DMS114 treated with DMSO at 0.1 percent for 48 hours (cell line): Measurements from ENCODE around the gene CAST.
"Not testable (repeated sequence)": the region's sequence is repeated elsewhere in the genome, so short reads cannot be mapped to it uniquely, and the experiment has no call there.

Experiments
- DNase-seq: peaks from one replicate; lab custom pipeline; 2025; ENCODE audit not compliant: unreplicated experiment; lab: John Stamatoyannopoulos, UW

Gene CAST

DNA sequence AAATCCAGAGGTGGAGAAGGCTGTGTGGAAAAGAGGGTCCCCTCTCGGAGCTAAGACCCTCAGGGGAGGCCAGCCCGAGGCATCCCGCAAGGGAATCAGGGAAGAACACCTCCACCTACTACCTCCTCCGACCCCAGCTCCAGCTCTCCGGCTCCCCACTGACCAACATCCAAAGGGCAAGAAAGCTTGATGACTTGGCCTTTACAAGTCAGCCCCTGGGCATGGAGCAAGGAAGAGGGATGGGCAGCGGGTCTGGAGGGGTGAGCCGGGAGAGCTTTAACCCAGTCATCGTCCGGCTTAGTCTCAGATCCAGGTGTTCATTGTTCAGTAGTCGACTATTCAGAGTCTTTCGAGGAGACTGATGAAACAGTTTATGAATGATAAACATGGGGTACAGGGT, 113.5 kb downstream of the CAST start:
- no peak for DNase-seq

GRCh38 chr5:96776621-96777020, 114.4 kb downstream of the CAST start:
- no peak for DNase-seq

GRCh38 chr5:96778409-96778808, 116.2 kb downstream of the CAST start:
- no peak for DNase-seq

DNA sequence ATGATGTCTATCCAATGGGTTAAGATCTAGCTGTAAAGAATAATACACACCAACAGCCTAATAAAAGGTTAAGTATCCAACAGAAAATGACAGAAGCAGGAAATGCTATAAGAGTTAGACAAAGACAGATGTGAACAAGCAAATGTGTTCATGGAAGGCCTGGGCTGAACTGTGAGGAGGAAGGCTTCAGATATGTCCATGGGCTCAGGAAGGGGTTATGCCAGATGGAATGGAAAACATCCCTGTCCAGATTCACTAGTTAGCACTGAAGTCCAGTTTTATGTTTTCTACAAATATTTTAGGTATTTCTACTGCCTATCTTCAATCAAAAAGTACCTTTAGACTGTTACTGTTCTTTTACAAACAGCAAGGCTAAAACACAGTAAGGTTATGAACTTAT, 118.5 kb downstream of the CAST start:
- no peak for DNase-seq

- no peak for DNase-seq
Observed at GRCh38 chr5:96781031-96781971, 119.1 kb downstream of the CAST start.

DNA sequence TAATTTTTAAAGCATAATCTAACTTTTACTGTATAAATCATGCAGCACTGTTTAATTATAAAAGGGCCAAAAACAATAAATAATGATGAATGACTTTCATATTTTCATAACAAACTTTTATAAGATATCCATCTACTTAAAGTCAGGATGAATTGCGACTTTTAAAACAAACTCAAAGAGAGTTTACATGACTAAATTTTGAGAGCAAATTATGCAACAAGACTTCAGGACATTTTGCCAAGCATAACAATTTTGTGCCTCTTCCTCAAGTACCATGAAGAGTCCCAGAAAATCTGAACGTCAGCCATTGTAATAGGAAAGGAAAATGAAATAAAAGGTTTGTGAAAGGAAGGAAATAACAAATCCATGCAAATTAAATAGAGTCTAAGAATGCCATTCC, 121.2 kb downstream of the CAST start:
- no peak for DNase-seq

DNA sequence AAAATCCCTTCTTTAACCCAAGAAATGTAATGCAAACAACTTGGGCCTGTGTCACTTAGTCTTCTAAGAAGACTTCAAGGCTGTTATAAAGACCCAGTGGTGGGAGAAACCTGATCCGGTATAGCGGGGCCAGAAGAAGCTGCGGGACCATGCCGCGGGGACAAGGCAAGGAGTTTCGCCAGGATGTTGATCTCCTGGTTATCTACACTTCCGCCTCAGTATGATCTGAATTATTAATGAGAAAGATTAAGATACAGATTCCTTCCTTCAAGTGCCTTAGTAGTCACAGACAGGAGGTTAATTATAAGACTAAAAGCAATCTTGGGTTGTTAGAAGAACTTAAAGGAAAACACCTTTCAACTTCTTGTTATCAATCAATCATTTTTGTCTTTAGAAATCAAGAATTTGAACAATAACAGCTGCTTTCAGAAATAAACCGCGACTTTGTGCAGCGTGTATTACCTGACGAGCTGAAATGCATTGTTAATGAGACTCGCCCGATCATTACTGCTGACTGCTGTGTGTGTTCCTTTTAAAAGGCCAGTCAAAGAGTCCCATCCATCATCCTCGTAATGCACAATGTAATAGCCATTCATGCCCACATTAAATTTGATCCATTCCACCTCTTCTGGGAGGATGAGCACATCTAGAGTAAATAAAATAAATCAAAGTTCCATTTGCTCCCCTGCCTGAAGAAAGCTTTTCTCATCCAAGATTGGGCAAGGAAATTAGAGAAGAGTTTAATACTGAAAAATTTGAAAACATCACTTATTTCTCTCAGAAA, 123.3 kb downstream of the CAST start:
- DNase-seq = no peak

DNA sequence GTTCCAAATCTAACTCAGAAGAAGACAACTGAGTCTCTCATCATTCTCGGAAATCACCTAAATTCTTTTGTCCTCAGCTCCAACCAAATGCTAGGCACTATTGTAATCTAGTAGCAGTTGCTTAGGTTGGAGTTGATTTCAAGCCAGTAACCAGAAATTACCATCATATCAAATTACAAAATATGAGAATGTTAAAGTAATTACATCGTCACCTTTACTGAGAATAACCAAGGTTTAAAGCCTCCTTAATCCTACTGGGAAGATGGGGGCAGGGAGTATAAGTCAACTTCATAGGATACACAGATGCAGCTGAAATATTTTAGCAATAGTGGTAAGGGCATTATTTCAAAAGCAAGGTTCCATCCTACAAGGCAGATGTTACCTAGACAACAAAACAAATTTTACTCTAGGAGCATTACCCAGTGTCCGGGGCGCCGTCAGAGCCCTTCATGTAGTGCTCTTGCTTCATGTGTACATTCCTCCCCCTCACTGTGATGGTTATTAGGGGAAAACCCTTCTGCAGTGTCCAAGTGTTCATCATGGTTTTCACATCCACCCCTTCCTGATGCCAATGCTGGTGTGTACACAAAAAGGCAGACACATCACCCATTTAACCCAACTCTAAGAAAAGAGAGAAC, 126.1 kb downstream of the CAST start:
- DNase-seq = no peak

DNA sequence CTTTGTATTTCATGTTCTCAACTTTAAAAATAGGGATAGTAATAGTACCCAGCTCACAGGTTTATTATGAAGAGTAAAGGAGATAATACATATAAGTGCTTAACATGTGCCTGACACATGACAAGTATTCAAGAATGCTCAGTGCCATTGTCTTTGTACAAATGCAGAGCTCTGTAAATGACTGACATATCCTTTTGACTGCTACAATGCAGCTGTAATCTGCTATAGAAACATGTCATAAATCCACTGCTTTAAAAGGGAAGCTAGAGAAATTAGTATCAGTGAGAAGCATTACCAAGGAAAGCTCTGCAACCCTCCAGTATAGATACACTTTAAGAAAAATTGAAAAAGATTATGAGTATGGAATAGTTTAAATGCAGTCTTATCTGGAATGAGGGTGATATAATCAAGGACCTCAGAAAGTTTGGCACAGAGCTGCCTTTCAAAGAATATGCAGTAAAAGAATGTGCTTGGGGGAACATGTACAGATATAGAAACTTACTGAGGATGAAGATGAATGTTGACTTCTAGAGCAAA, 127.7 kb downstream of the CAST start:
- no peak for DNase-seq

GRCh38 chr5:96790961-96791504, 128.9 kb downstream of the CAST start:
- DNase-seq = no peak

- no peak for DNase-seq
Observed at GRCh38 chr5:96794757-96795156, 132.6 kb downstream of the CAST start.

DNA sequence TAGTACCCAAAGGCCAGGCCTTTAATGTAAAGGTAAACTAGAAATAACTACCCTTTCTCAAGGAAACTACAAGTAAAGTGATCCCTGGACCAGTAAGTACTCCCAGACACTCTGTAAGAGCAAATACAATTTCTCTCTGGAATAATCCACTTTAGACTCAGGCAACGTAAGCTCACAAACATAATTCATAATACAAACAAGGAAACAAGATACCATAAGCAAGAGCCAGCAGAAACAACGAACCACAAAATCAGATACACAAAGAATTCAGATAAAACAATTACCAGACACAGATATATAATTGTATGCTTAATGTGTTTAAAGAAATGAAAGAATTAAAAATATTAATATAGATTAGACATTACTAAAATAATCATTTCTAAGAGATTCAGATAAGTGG, 133.4 kb downstream of the CAST start:
- DNase-seq = no peak

- no peak for DNase-seq
Observed at GRCh38 chr5:96796434-96796833, 134.3 kb downstream of the CAST start.

- not testable (repeated sequence) for DNase-seq
Observed at GRCh38 chr5:96801718-96802117, 139.5 kb downstream of the CAST start.

DNA sequence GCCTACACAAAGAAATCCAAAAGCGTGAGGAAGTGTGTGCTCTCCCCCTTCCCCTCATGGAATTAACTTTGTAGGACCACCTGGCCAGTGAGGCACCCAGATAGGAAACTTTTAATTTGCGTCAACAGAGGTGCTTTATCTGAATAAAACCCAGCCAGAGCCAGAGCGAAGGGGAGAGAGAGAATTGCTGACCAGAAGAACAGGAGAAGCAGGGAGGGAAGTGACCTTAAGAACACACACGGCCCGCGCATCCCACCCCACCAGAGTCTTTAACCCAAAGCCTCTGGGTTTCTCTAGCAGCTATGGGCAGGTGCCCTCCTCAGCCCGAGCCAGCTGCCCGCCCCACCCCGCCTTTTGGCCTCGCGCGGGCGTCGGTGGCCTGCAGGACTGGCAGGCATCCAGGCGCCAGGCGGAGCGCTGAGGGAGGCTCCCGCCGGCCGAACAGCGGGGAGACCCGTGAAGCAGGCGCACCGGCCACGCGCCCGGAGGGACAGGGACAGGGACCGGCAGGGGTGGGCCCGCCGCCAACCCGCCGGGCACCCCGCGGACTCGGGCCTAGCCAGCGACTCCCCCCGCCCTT, 145.0 kb downstream of the CAST start:
- DNase-seq = no peak

GRCh38 chr5:96808541-96808828, 146.3 kb downstream of the CAST start:
- no peak for DNase-seq

GRCh38 chr5:96808868-96809558, 146.8 kb downstream of the CAST start:
- DNase-seq = no peak

DNA sequence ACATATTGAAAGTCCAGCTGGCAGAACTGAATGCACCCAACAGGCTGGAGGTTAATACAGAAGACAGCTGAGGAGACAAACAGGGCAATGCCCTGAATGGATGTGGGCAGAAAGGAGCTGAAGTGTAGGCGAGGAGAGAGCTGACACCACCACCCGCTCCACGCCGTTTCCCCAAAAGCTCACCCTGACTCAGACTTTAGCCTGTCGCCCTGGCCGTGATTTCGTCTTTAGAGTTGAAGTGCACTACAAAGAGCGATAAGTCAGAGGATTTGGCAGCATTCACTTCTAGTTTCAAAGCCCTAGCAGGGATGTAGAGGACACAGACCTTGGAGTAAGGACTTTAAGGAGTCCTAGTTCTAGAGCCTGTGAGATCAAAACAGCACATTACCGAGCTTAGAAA, 147.7 kb downstream of the CAST start:
- DNase-seq = no peak

DNA sequence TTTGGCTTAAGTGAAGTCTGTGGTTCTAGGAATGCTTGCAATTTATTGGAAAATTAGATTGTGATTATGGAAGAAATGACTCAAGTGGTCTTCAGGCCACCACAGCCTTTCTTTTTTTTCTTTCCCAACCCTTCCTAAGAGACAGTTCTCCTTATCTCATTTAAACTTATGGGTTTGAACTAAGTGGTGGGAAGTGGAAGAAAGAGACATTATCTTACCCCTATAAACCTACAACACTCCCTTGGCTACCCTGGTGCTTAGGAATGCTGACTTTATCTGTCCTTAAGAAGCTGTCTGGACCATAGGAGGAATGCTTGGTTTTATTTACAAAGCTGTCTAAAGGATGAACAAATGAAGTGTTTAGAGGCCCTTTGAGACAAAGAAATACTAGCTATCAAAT, 150.7 kb downstream of the CAST start:
- no peak for DNase-seq

DNA sequence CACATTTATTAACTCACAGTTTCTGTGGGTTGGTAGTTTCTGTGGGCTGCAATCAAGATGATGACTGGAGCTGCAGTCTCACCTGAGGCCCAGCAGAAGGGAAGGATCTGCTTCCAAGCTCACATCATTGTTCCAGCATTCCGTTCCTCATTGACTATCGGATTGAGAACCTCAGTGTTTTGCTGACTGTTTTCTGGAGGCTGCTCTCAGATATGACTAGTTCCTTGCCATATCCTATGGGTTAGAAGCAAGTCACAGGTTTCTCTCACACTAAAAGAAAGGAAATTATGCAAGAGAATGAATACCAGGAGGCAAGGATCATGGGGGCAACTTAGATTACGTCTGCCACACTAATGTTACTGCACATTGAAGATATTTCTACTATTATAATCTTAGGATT, 151.9 kb downstream of the CAST start:
- DNase-seq = no peak
